Activated CD8-positive, alpha-beta memory T cell treated with anti-CD3 and anti-CD28 coated beads, Interleukin-2, amount 10 ng/mL, durations not matched to agents 7 days and 5 days (primary cell): ENCODE measurements around the gene RGSL1. TPM values are rescaled to one million over a fixed set of nuclear protein-coding genes. Genes with fewer than 3 reads are reported as not detected.
A peak's percentile ranks its signal among the peaks of the same experiment; 100 is the strongest.

ENCODE experiments used
- ATAC-seq: fragments of 150-1000 bp; cut with Tn5 transposase; one replicate; pipeline ENCODE4 v1.10.0; 2021; ENCODE audit warnings: moderate library complexity
- CTCF ChIA-PET: fragments of 350-600 bp; sonication (Branson Sonifier 250); formaldehyde crosslinking; loops from one replicate; lab custom pipeline; 2021; ENCODE audit warnings: antibody characterized with exemption; lab: Charles Lee
- DNase-seq: peaks from one replicate; pipeline ENCODE4 v3.0.0-alpha.2; 2020
- H3K27ac Mint-ChIP-seq: one replicate; pipeline ENCODE4 v1.8.0; 2021; ENCODE audit warnings: mild to moderate bottlenecking, mixed read lengths
- H3K27me3 Mint-ChIP-seq: one replicate; pipeline ENCODE4 v1.8.0; 2021; ENCODE audit warnings: mixed read lengths
- H3K36me3 Mint-ChIP-seq: one replicate; pipeline ENCODE4 v1.8.0; 2021; ENCODE audit warnings: mild to moderate bottlenecking, mixed read lengths
- H3K4me1 Mint-ChIP-seq: one replicate; pipeline ENCODE4 v1.8.0; 2021; ENCODE audit warnings: mixed read lengths
- H3K4me3 Mint-ChIP-seq: one replicate; pipeline ENCODE4 v1.8.0; 2021; ENCODE audit warnings: mild to moderate bottlenecking, moderate library complexity, mixed read lengths
- H3K9me3 Mint-ChIP-seq: one replicate; pipeline ENCODE4 v1.8.0; 2022; ENCODE audit warnings: low read depth, mixed read lengths
- total RNA-seq, 2 experiments: library from RNA; stranded (reverse); gene quantifications; one replicate each; pipeline ENCODE4 v1.2.3, GENCODE V29; 2021

RGSL1 gene
- total RNA-seq, 2 experiments from 2014 or later, result not detected

- H3K4me3 Mint-ChIP-seq, result no peak overlapping the region
- ATAC-seq (peak; percentile 48), DNase-seq (peak; percentile 59)
- H3K4me1 Mint-ChIP-seq, result peaks cover 17% of the 10 kb centered on the region
- peak overlapping the region; percentile 74 for H3K27ac Mint-ChIP-seq
- no peaks in the 10 kb centered on the region for H3K9me3 Mint-ChIP-seq
- CTCF ChIA-PET, result interaction anchor here (0.9 to 19.9 kb wide), 11 partner anchors 8 to 522 kb away, joined by 3 to 715 read pairs (median 4); partner anchors contain the start of genes NPL and RNASEL
- peaks cover 5% of the 10 kb centered on the region for H3K36me3 Mint-ChIP-seq
- H3K27me3 Mint-ChIP-seq, result peaks cover 26% of the 10 kb centered on the region
Measured at GRCh38 chr1:182602935-182603645, 153.1 kb downstream of the RGSL1 start.

DNA sequence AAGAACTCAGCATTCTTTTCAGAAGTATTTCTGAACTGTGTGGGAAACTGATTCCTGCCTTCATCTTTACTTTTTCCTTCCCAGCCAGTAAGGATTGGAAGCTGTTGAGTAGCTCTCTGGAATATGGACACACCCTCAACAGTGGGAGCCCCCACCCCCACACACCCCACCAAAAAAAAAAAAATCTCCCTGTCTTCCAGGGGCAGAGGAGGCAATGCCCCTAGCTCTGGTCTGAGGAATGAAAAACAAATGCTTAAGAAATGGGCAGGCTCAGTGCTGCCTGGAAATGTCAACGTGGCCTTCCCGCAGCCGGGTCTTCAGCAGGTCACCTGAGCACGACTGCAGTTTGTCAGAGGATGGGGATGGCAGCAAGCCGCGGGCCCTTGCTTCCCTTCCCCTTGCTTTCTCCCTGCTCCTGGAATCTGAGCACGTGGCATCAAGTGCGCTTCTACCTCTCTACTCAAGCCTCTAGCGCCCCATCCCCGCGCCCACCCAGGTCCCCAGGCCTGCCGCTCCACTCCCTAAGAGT is 153.8 kb downstream of the RGSL1 start:
- Mint-ChIP-seq H3K27me3 (peaks cover 31% of the 10 kb centered on the region), H3K4me3 (no peak overlapping the region), H3K36me3 (peaks cover 5% of the 10 kb centered on the region), H3K4me1 (peaks cover 23% of the 10 kb centered on the region), H3K9me3 (no peaks in the 10 kb centered on the region), H3K27ac (peak overlapping the region; percentile 74)
- CTCF ChIA-PET, result interaction anchor here (0.9 to 19.9 kb wide), 11 partner anchors 9 to 523 kb away, joined by 3 to 715 read pairs (median 4); partner anchors contain the start of genes NPL and RNASEL
- peak; percentile 13 for ATAC-seq
- no peak for DNase-seq

DNA sequence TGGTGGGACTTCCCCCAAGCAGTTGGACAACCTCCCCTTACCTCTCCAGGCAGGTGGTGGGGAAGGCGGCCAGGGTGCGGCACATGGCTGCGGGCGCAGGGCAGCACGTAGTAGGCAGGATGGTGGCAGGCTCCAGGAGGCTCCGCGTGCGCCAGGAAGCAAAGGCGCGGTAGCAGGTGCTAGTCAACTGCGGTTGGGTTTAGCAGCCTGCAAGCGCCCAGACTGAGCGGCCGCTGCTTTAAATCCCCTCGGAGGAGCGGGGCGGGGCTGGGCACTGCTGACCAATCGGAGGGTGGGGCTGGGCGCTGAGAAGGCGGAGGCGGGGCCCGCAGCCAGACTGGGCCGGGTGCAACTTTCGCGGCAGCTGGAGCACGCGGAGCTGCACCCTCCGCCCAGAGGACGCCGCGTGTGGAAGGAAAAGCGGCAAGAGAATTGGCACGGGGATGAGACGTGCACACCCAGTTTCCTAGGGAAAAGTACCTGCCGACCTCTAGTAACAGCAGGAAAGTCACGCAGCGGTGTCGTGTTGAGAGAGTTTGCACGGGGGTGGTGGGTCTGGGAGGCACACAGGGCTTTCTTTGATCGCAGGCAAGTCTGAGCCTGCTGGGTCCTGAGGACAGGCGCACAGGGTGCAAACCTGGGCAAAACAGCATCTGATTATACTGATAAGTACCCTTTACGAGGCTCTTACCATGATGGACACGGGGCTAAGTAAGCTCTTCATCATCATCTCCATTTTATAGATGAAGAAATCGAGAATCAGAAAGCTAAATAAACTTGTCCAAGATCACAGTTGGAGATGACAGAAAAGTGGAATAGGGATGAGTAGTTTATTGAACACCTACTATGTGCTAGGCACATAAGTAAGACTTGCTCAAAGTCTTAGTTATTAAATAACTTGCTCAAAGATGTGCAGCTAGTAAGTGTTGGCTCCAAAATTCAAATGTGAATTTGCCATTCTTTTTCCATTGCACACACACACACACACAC is 154.5 kb downstream of the RGSL1 start, which contains the start of gene RGS16:
Gene RGS16 (minus strand): TSS at position 215 of the 990 bp plus-strand sequence. CDS start 130 bp downstream, at position 85.
- Mint-ChIP-seq H3K27me3 (peaks cover 38% of the 10 kb centered on the region), H3K4me3 (no peak within 1 kb of the TSS), H3K27ac (peak within 1 kb of the TSS; percentile 74), H3K36me3 (peaks cover 5% of the 10 kb centered on the region), H3K4me1 (peaks cover 27% of the 10 kb centered on the region), H3K9me3 (no peaks in the 10 kb centered on the region)
- peak; percentile 95 for DNase-seq
- ATAC-seq, result peak; percentile 93
- CTCF ChIA-PET, result interaction anchor here (0.9 to 19.9 kb wide), 5 partner anchors 10 to 182 kb away, joined by 3 to 715 read pairs (median 98); partner anchors contain the start of genes NPL and RNASEL

DNA sequence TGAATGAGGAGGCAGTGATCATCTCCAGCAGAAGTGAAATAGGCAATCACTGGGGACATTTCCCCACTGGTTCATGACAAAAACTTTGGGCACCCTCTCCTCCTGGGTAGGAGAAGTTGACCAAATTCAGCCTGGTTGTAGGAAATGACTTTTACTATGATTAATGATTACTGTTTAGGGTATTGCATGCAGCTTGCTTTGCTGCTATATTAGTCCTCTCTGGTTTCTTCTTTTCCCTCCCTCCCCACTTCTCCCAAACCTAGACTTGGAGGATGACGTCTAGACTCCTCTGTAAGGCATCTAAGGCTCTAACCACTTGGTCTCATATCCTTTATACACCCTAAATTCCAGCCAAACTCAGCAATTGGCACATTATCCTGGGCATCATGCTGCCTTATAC is 157.6 kb downstream of the RGSL1 start:
- peaks cover 66% of the 10 kb centered on the region for H3K27me3 Mint-ChIP-seq
- CTCF ChIA-PET, result interaction anchor here (0.9 to 19.9 kb wide), 5 partner anchors 8 to 179 kb away, joined by 3 to 715 read pairs (median 4); partner anchors contain the start of gene NPL
- H3K9me3 Mint-ChIP-seq, result no peaks in the 10 kb centered on the region
- no peak overlapping the region for H3K4me3 Mint-ChIP-seq
- ATAC-seq, result no peak
- H3K4me1 Mint-ChIP-seq, result peaks cover 32% of the 10 kb centered on the region
- no peak overlapping the region for H3K27ac Mint-ChIP-seq
- H3K36me3 Mint-ChIP-seq, result peaks cover 2% of the 10 kb centered on the region
- DNase-seq, result no peak

- no peaks in the 10 kb centered on the region for H3K9me3 Mint-ChIP-seq
- no peak overlapping the region for H3K4me3 Mint-ChIP-seq
- no peak for ATAC-seq
- H3K27ac Mint-ChIP-seq, result no peak overlapping the region
- DNase-seq, result no peak
- H3K4me1 Mint-ChIP-seq, result peaks cover 32% of the 10 kb centered on the region
- CTCF ChIA-PET, result interaction anchor here (0.8 to 1.4 kb wide), 4 partner anchors 9 to 176 kb away, joined by 3 to 4 read pairs (median 3); no protein-coding TSS in a partner anchor
- peaks cover 72% of the 10 kb centered on the region for H3K27me3 Mint-ChIP-seq
- H3K36me3 Mint-ChIP-seq, result no peaks in the 10 kb centered on the region
Measured at GRCh38 chr1:182608236-182608635, 158.3 kb downstream of the RGSL1 start.

DNA sequence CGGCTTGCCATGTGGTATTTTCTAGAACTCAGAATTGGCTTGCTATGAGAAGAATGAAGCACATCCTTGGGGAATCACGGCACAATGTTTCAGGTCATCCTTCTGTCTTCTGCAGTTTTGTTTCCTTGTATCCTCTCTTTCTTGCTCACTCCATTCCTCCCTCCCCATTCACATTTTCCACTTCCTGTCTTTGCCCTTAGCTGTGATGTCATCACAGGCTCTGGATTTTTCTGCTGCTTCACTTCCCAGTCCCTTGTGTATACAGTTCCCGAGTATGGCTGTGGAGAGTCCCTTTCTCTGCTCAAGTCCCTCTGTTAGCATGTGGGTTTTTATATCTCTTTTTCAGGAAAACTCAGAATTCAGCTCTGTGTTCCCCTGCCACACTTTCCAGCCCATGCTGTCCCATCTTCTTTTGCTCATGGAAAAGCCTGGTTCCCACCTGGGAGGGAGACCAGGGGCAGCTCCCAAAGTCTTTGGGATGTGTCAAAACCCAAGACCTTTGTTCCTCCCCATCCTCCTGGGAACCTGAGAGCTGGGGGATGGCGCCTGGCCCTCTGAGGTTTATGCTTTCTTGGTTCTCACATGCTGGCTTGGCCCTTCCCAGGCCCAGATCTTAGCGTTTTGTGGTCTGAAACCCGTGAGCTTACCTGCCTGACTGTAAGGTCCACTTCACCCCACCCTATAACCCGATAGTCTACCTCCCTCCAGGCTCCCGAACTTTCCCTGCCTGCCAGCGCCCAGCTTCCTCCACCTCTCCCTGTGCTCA is 159.1 kb downstream of the RGSL1 start:
- peaks cover 80% of the 10 kb centered on the region for H3K27me3 Mint-ChIP-seq
- no peaks in the 10 kb centered on the region for H3K36me3 Mint-ChIP-seq
- H3K4me3 Mint-ChIP-seq, result no peak overlapping the region
- no peak overlapping the region for H3K27ac Mint-ChIP-seq
- DNase-seq, result no peak
- CTCF ChIA-PET, result interaction anchor here (0.8 to 1.4 kb wide), 2 partner anchors 174 to 176 kb away, joined by 3 to 4 read pairs; no protein-coding TSS in a partner anchor
- no peak for ATAC-seq
- peaks cover 37% of the 10 kb centered on the region for H3K4me1 Mint-ChIP-seq
- no peaks in the 10 kb centered on the region for H3K9me3 Mint-ChIP-seq

Other genes with a start within 250 kb of the RGSL1 start
- gene GLUL, start 58.4 kb upstream of the RGSL1 start, total RNA-seq, result 10 to 100 TPM; 18.3 to 77.4 TPM
- not detected for gene TEDDM1, start 49.5 kb upstream of the RGSL1 start, total RNA-seq
- gene RNASEL, start 139.1 kb downstream of the RGSL1 start, total RNA-seq, result 10 to 100 TPM in 1 of 2 experiments, 1 to 10 TPM in 1; 6.5 to 10.0 TPM
- 10 to 100 TPM in 1 of 2 experiments, 1 to 10 TPM in 1; 1.8 to 39.9 TPM for gene RGS16, start 154.2 kb downstream of the RGSL1 start, total RNA-seq
- not detected for gene RGS8, start 234.4 kb downstream of the RGSL1 start, total RNA-seq